H9 (cell line): ENCODE data around the gene LRRC3. TPM values are rescaled to one million over a fixed set of nuclear protein-coding genes. Genes with fewer than 3 reads are reported as not detected.
A peak's percentile ranks its signal among the peaks of the same experiment; 100 is the strongest.

Experiments used
- DNase-seq: peaks from one replicate; pipeline ENCODE4 v3.0.0-alpha.2; 2017
- H2AFZ ChIP-seq: one replicate; pipeline ENCODE4 v1.6.1; 2013; ENCODE audit warnings: mild to moderate bottlenecking, low read length, control low read depth, moderate library complexity
- H2AK5ac ChIP-seq: 2 replicates; pipeline ENCODE4 v1.6.1; 2013; ENCODE audit warnings: low read length, control low read depth, mixed read lengths; ENCODE audit not compliant: insufficient read length
- H2BK120ac ChIP-seq: one replicate; pipeline ENCODE4 v1.6.1; 2013; ENCODE audit warnings: low read depth, mild to moderate bottlenecking, low read length, control low read depth, inconsistent platforms; ENCODE audit not compliant: poor library complexity, severe bottlenecking
- H2BK12ac ChIP-seq: 2 replicates; pipeline ENCODE4 v1.6.1; 2013; ENCODE audit warnings: low read length, control low read depth, mixed read lengths, low read depth; ENCODE audit not compliant: insufficient read length
- H2BK15ac ChIP-seq: 2 replicates; pipeline ENCODE4 v1.6.1; 2013; ENCODE audit warnings: low read depth, low read length, control low read depth
- H2BK20ac ChIP-seq: one replicate; pipeline ENCODE4 v1.6.1; 2013; ENCODE audit warnings: low read depth, mild to moderate bottlenecking, low read length, control low read depth, inconsistent platforms; ENCODE audit not compliant: poor library complexity, severe bottlenecking
- H2BK5ac ChIP-seq: 2 replicates; pipeline ENCODE4 v1.6.1; 2013; ENCODE audit warnings: low read length, control low read depth, mixed read lengths; ENCODE audit not compliant: insufficient read length
- H3K14ac ChIP-seq: 2 replicates; pipeline ENCODE4 v1.6.1; 2013; ENCODE audit warnings: low read length, control low read depth; ENCODE audit not compliant: insufficient read depth
- H3K18ac ChIP-seq: 2 replicates; pipeline ENCODE4 v1.6.1; 2013; ENCODE audit warnings: low read depth, mild to moderate bottlenecking, mixed read lengths, low read length, control low read depth; ENCODE audit not compliant: insufficient read length
- H3K23ac ChIP-seq: 2 replicates; pipeline ENCODE4 v1.6.1; 2013; ENCODE audit warnings: low read length, control low read depth, mixed read lengths, low read depth; ENCODE audit not compliant: insufficient read length
- H3K23me2 ChIP-seq: 2 replicates; pipeline ENCODE4 v1.6.1; 2013; ENCODE audit warnings: low read depth, mild to moderate bottlenecking, mixed read lengths, low read length, control low read depth; ENCODE audit not compliant: insufficient read length, poor library complexity, severe bottlenecking
- H3K27ac ChIP-seq: 2 replicates; pipeline ENCODE4 v1.5.1; 2013; ENCODE audit warnings: low read length, control low read depth, mixed read lengths, low read depth; ENCODE audit not compliant: insufficient read length
- H3K27me3 ChIP-seq: 2 replicates; pipeline ENCODE4 v1.6.1; 2013; ENCODE audit warnings: low read length, control low read depth, inconsistent platforms; ENCODE audit not compliant: insufficient read depth
- H3K4ac ChIP-seq: 2 replicates; pipeline ENCODE4 v1.6.1; 2013; ENCODE audit warnings: low read depth, mild to moderate bottlenecking, control low read depth, inconsistent platforms, low read length, moderate library complexity
- H3K4me1 ChIP-seq: 2 replicates; pipeline ENCODE4 v1.6.1; 2013; ENCODE audit warnings: low read length, control low read depth, inconsistent platforms; ENCODE audit not compliant: insufficient read depth
- H3K4me2 ChIP-seq: 2 replicates; pipeline ENCODE4 v1.6.1; 2013; ENCODE audit warnings: low read length, control low read depth, mixed read lengths; ENCODE audit not compliant: insufficient read length, insufficient read depth
- H3K56ac ChIP-seq: 2 replicates; pipeline ENCODE4 v1.6.1; 2013; ENCODE audit warnings: low read depth, mild to moderate bottlenecking, mixed read lengths, low read length, control low read depth; ENCODE audit not compliant: insufficient read length
- H3K79me1 ChIP-seq: 2 replicates; pipeline ENCODE4 v1.6.1; 2013; ENCODE audit warnings: low read depth, mild to moderate bottlenecking, moderate library complexity, low read length, control low read depth, inconsistent platforms; ENCODE audit not compliant: insufficient read depth, poor library complexity, severe bottlenecking
- H3K79me2 ChIP-seq: 2 replicates; pipeline ENCODE4 v1.6.1; 2013; ENCODE audit warnings: low read length, control low read depth, inconsistent platforms; ENCODE audit not compliant: insufficient read depth
- H3K9ac ChIP-seq: 2 replicates; pipeline ENCODE4 v1.6.1; 2013; ENCODE audit warnings: low read length, control low read depth, mixed read lengths; ENCODE audit not compliant: insufficient read length; ENCODE audit errors: extremely low read depth
- H3K9me3 ChIP-seq: one replicate; pipeline ENCODE4 v1.6.1; 2013; ENCODE audit warnings: low read depth, low read length, inconsistent platforms; ENCODE audit not compliant: control insufficient read depth
- H3T11ph ChIP-seq: one replicate; pipeline ENCODE4 v1.6.1; 2013; ENCODE audit warnings: mild to moderate bottlenecking, low read length, control low read depth, inconsistent platforms
- H4K20me1 ChIP-seq: one replicate; pipeline ENCODE4 v1.6.1; 2013; ENCODE audit not compliant: control insufficient read depth, insufficient read length, insufficient read depth
- H4K5ac ChIP-seq: 2 replicates; pipeline ENCODE4 v1.6.1; 2013; ENCODE audit warnings: low read depth, mild to moderate bottlenecking, mixed read lengths, low read length, control low read depth; ENCODE audit not compliant: insufficient read length
- H4K8ac ChIP-seq: replicated peaks from 2 replicates; pipeline ENCODE4 v1.6.1; 2013; ENCODE audit warnings: low read length, control low read depth, mixed read lengths, low read depth; ENCODE audit not compliant: insufficient read length
- H4K91ac ChIP-seq: 2 replicates; pipeline ENCODE4 v1.6.1; 2013; ENCODE audit warnings: low read depth, mild to moderate bottlenecking, moderate library complexity, mixed read lengths, low read length, control low read depth; ENCODE audit not compliant: insufficient read length
- H3K27ac Mint-ChIP-seq, 3 experiments: 2 replicates in 2 of 3; 3 replicates in 1 of 3; pipeline ENCODE4 v1.8.0; 2020 to 2021; ENCODE audit warnings: mixed read lengths in 3 of 3, mild to moderate bottlenecking in 1 of 3, moderate library complexity in 1 of 3
- H3K27me3 Mint-ChIP-seq: 2 replicates; pipeline ENCODE4 v1.8.0; 2021; ENCODE audit warnings: low read depth, mild to moderate bottlenecking, moderate library complexity, mixed read lengths
- H3K36me3 Mint-ChIP-seq, 3 experiments: 2 replicates in 2 of 3; 3 replicates in 1 of 3; pipeline ENCODE4 v1.8.0; 2020 to 2021; ENCODE audit warnings: low read depth in 3 of 3, mixed read lengths in 3 of 3; ENCODE audit not compliant: insufficient read depth in 1 of 3
- H3K4me1 Mint-ChIP-seq, 2 experiments: 2 replicates each; pipeline ENCODE4 v1.8.0; 2020; ENCODE audit warnings: mixed read lengths in 2 of 2
- H3K4me3 Mint-ChIP-seq, 2 experiments: 2 replicates in 1 of 2; 3 replicates in 1 of 2; pipeline ENCODE4 v1.8.0; 2020 to 2021; ENCODE audit warnings: mild to moderate bottlenecking in 2 of 2, mixed read lengths in 2 of 2, moderate library complexity in 1 of 2
- H3K9me3 Mint-ChIP-seq, 2 experiments: 2 replicates in 1 of 2; 3 replicates in 1 of 2; pipeline ENCODE4 v1.8.0; 2020; ENCODE audit warnings: mild to moderate bottlenecking in 2 of 2, mixed read lengths in 2 of 2, moderate library complexity in 1 of 2
- CTCF ChIP-seq: fragments of 200-600 bp; sonication (generic); conservative IDR thresholded peaks from 3 replicates; pipeline ENCODE4 v1.8.0; 2021; ENCODE audit warnings: antibody characterized with exemption, mild to moderate bottlenecking
- WGBS: extraction: QIAGEN DNeasy Blood & Tissue Kit; methylation state at CpG from one replicate; pipeline ENCODE4 v1.1.7; 2013; ENCODE audit warnings: missing lambda C conversion rate, low lambda C conversion rate, mixed read lengths; ENCODE audit not compliant: insufficient read length; ENCODE audit errors: extremely low coverage; 5-methylcytosine and 5-hydroxymethylcytosine counted together
- total RNA-seq: library from RNA; stranded (reverse); gene quantifications from 2 replicates; pipeline ENCODE4 v1.2.1, GENCODE V29; 2021

LRRC3 gene
- total RNA-seq, 1 experiment from 2014 or later = 3.1 TPM

GRCh38 chr21:44489962-44490361 lies 34.7 kb downstream of the LRRC3 start:
- no peak overlapping the region for H2AFZ ChIP-seq
- no peak overlapping the region for H3K27ac ChIP-seq
- H3K79me2 ChIP-seq = peaks cover 7% of the 10 kb centered on the region; the same call in 1 of the 2 replicates
- H3K9ac ChIP-seq = no peak overlapping the region
- Mint-ChIP-seq H3K4me3 (no peak overlapping the region), H3K27me3 (peaks cover 2% of the 10 kb centered on the region; the same call in 1 of the 2 replicates), H3K4me1 (peaks cover 9 to 15% of the 10 kb centered on the region in 2 experiments), H3K27ac (peak overlapping the region in 1 of 3 experiments; percentile 2; a peak in 1 of 7 replicates), H3K9me3 (peaks cover 28 to 34% of the 10 kb centered on the region in 2 experiments), H3K36me3 (peaks cover 35 to 47% (median 41%) of the 10 kb centered on the region in 3 experiments)
- H3K14ac ChIP-seq = no peak overlapping the region
- no peak overlapping the region for H3K4me2 ChIP-seq
- H4K91ac ChIP-seq = no peak overlapping the region
- no peak overlapping the region for H4K5ac ChIP-seq
- H3K79me1 ChIP-seq = peaks cover 6% of the 10 kb centered on the region
- H3K4ac ChIP-seq = no peak overlapping the region
- DNase-seq = no peak
- no peaks in the 10 kb centered on the region for H4K20me1 ChIP-seq
- no peaks in the 10 kb centered on the region for H3K4me1 ChIP-seq
- no peak overlapping the region for H3K18ac ChIP-seq
- H3K9me3 ChIP-seq = peaks cover 24% of the 10 kb centered on the region
- TF ChIP-seq CTCF = peak; percentile 71
- H2BK20ac ChIP-seq = no peak overlapping the region
- H2BK120ac ChIP-seq = no peak overlapping the region
- no peak overlapping the region for H2BK15ac ChIP-seq
- H3K56ac ChIP-seq = no peak overlapping the region
- H2BK5ac ChIP-seq = no peak overlapping the region
- WGBS = no CpG with 5 or more reads among the region's 7 CpGs
- no peak overlapping the region for H3T11ph ChIP-seq
- H3K23ac ChIP-seq = no peak overlapping the region
- no peak overlapping the region for H2AK5ac ChIP-seq
- no peaks in the 10 kb centered on the region for H3K27me3 ChIP-seq
- no peak overlapping the region for H4K8ac ChIP-seq
- H2BK12ac ChIP-seq = no peak overlapping the region
- H3K23me2 ChIP-seq = peaks cover 3% of the 10 kb centered on the region
